ENCODE measurements around the gene PHETA1.
"Not testable (repeated sequence)": the region's sequence is repeated elsewhere in the genome, so short reads cannot be mapped to it uniquely, and the experiment has no call there.

The PHETA1 gene

DNA sequence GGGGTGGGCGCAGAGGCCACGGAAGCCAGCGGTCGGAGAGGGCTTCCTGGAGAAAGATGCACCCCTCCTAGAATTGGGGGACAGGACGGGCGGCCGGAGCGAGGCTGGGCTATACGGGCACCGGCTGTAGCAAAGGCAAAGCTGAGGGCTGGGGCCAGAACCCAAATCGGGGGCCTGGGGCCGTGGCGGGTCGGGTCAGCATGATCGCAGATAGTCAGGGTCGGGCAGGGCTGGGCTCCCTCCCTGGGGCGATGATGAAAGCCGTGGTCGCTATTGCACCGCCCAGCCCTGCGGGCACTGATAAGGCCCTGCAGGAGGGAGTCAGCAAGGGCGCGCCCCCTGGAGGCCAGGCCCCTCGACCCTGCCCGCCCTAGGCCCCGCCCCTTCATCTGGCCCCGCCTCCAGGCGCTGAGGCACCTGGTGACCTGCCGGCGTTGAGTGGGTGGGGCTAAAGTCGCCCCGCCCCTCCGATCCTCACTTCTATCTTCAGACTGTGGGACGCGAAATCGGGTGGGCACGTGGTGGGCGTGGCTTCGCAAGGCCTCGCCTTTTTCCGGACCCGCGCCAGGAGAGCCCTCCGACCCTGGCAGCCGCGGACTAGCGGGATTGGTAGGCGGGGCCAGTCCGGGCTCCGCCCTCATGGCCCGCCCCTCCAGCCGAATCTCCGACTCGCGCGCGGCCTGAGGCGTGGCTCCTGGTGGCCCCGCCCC lies 36.4 kb upstream of the PHETA1 start:
- peak; percentile 97 for DNase-seq

DNA sequence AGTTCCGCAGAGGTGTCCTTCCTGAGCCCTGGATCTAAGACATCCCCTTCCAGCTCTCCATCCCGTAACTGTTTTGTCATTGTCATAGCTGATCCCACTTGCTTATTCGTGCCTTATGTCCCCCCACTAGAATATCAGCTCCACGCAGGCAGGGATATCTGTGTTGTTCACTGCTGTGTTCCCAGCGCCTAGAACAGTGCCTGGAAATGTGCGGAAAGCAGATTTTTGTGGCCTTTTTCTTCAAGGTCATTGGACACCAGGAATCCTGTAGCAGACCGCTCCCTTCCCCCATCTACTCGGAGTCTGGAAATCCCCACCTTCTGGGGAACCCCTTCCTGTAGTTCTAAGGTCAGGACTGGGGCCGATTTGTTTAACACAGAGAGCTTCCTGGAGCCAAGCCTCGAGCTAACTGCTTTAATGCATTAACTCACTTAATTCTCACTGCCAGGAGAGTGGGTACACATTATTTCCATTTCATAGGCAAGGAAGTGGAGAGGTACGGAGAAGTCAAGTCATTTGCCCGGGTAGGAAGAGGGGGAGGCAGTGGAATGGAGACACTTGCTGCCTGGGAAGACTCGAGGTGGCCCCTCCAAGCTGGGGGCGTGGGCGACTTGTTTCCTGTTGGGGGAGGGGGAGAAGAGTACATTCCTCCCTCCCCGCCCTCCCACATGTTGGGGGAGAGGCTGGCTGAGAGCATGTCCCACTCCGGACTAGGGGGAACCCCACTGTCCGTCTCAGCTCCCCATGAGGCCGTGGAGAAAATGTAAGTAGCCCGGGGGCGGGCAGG lies 35.7 kb upstream of the PHETA1 start:
- no peak for DNase-seq

DNA sequence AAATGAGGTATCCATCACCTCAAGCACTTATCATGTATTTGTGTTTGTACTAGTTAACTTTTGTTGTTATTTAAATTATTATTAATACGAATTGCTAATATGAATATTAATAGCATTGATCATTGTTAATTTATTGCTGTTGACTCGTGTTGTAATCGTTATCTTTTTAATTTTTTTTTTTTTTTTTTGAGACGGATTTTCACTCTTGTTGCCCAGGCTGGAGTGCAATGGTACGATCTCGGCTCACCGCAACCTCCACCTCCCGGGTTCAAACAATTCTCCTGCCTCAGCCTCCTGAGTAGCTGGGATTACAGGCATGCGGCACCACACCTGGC lies 33.6 kb upstream of the PHETA1 start:
- DNase-seq = not testable (repeated sequence)

DNA sequence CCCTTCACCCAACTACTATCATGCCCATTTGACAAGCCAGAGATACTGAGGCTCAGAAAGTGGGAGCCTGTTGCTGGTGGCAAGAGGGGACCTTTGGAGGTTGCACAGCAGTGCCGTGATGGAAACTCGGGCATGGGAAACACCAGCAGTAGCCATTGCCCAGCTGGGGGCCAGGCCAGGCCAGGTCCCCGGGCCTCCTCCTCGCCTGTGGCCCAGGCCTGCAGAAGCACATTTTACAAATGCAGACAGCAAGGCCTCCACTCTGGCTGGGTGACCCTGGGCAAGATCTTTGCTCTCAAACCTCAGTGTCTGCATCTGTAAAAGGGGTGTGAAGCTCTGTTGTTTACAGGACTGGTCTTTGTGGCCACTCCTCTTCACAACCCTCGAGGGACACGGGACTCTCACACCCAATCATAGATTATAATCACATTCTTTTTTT lies 32.3 kb upstream of the PHETA1 start:
- DNase-seq = no peak

DNA sequence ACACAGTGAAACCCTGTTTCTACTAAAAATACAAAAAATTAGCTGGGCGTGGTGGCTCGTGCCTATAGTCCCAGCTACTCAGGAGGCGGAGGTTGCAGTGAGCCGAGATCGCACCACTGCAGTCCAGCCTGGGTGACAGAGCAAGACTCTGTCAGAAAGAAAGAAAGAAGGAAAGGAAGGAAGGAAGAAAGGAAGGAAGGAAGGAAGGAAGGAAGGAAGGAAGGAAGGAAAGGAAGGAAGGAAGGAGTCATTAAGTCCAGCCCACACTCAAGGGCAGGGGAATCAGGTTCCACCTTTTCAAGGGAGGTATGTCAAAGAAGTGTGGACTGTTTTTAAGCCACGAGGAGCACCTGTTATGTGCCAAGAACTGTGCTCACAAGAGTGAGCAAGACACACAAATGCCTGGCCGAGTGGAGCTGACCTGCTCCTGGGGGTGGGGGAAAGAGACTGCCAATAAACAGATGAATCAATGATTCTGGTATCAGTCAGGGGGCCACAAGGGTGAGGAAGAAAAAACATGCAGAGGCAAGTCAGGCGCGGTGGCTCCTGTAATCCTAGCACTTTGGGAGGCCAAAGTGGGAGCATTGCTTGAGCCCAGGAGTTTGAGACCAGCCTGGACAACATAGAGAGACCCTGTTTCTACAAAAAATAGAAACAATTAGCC lies 31.0 kb upstream of the PHETA1 start:
- not testable (repeated sequence) for DNase-seq

- DNase-seq = no peak
Observed at GRCh38 chr12:111398530-111398929, 29.6 kb upstream of the PHETA1 start.

GRCh38 chr12:111396726-111397445 lies 28.0 kb upstream of the PHETA1 start:
- peak; percentile 78 for DNase-seq

DNA sequence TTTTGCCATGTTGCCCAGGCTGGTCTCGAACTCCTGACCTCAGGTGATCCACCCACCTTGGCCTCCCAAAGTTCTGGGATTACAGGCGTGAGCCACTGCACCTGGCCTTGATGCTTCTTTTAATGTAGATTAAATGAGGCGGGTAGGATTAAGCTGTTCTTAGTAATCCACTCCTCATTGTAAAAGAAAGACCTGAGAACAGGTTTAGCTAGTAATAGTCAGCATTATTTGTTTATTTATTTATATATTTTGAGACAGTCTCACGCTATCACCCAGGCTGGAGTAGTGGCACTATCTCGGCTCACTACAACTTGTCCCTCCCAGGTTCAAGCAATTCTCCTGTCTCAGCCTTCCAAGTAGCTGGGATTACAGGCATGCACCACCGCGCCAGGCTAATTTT lies 27.4 kb upstream of the PHETA1 start:
- not testable (repeated sequence) for DNase-seq

- DNase-seq = no peak
Observed at GRCh38 chr12:111395336-111396187, 26.7 kb upstream of the PHETA1 start.

- no peak for DNase-seq
Observed at GRCh38 chr12:111394480-111394879, 25.6 kb upstream of the PHETA1 start.

- DNase-seq = no peak
Observed at GRCh38 chr12:111393700-111394300, 24.9 kb upstream of the PHETA1 start.

DNA sequence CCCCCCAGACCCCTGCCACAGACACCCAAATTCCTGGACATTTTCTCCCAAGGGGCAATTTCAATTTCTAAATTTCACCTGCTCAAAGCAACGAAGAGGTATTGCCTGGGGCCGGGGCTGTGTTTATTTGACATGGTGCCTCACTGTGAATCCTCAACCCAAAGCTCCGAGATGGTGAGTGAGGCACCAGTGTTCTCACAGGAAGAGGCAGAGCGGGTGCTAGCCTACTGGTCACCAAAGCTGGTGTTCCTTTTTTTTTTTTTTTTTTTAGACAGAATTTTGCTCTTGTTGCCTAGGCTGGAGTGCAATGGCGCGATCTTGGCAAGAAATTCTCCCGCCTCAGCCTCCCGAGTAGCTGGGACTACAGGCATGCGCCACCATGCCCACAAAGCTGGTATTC lies 22.0 kb upstream of the PHETA1 start:
- no peak for DNase-seq

- no peak for DNase-seq
Observed at GRCh38 chr12:111389635-111390034, 20.7 kb upstream of the PHETA1 start.

DNA sequence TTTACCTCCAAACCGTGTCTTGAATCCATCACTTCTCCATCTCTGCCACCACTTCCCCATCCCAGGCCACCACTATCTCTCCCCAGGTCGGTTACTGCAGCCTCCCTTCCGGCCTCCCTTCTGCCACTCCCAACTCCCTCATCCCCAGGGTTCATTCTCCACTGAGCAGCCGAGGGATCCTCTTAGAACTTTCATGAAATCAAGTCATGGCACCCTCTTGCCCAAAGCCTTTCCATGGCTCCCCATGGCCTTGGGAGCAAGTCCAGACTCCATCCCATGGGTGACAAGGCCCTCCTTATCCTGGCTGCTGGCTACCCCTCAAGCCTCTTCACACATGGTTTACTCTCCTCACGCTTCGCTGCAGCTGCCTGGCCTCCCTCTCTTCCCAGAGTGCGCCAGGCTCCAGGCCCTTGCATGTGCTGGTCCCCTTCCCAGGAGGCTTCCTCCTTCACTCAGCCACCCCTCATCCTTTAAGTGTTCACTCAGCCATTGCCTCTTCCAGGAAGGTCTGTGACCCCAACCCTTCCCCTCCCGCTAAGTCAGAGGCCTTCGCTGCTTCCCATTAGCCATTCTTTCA lies 18.9 kb upstream of the PHETA1 start:
- DNase-seq = no peak

DNA sequence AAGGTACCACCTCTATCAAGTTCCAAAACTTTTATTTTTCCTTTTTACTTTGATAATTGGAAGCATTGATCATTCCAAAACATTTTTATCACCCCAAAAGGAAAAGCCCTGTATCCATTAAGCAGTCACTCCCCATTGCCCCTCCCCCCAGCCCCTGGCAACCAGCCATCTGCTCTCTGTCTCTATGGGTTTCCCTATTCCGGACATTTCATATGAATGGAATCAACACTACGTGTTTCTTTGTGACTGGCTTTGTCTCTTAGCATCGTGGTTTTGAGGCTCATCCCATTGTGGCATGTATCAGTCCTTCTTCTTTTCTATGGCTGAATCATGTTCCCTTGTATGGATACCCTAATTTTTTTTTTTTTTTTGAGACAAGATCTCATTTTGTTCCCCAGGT lies 18.0 kb upstream of the PHETA1 start:
- no peak for DNase-seq

- DNase-seq = no peak
Observed at GRCh38 chr12:111384596-111384995, 15.7 kb upstream of the PHETA1 start.

DNA sequence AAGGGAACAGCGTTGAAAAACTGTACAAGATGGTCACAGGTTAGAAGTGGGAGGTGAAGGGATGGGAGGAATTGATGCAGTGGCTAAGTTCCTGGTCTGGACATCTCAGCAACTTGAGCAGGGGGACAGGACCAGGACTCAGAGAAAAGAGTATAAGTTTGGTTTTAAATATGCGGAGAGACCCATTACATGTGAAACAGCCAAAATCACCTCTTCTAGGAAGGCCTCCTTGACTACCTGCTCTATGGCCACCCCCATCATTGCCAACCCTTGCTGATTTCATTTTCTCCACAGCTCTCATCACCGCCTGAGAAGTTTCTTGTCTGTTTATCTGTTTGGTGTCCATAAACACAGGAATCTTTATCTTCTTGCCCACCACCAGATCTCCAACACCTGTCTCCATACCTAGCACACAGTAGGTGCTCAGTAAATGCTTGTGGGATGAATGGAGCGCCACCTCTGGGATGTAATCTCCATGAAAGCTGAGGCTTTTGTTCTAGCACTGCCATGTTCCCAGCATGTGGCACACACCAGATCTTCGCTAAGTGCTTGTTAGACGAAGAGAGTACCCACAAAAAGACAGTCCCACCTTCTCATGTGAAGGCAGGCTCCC lies 11.2 kb upstream of the PHETA1 start:
- DNase-seq = no peak

GRCh38 chr12:111377440-111377839 lies 8.5 kb upstream of the PHETA1 start:
- DNase-seq = no peak

- DNase-seq = not testable (repeated sequence)
Observed at GRCh38 chr12:111373231-111373630, 4.3 kb upstream of the PHETA1 start.

DNA sequence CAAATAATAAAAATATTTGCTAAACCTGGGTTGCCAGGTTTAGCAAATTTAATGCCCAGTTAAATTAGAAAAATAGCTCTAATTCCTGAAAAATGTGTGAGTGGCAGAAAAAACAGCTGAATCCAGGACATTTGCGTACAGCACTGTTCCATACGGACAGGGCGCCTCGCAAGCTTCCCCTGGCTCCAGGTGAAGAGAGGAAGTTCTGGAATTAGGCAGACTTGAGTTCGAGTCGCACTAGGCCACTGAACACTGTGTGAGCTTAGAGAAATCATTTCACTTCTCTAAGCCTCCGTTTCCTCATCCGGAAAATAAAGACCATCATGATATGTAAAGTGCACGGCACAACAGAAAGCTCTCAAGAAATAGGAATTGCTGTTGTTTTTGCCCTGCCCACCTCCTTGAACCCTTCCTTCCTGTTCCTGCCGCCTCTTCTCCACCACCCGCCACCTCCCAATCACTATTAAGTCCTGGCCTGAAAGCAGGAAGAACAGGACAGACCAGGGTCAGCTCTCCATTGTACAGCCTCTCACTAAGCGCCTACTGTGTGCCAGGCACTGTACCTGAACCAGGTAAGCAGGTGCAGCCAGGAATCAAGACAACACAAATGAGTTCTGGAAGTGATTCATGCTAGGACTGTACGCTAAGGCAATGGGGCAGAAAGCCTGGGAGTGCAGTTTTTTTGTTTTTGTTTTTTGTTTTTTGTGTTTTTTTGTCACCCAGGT lies 763 bp upstream of the PHETA1 start:
- DNase-seq = no peak
